Fibroblast of lung (primary cell): Measurements from ENCODE around the gene DTL.

Source experiments
- CTCF ChIP-seq, 2 donors: IDR thresholded peaks in 1 of 2; conservative IDR thresholded peaks in 1 of 2; 1 replicate in 1 of 2; 2 replicates in 1 of 2; pipeline ENCODE4 v1.5.1; 2011 to 2012; ENCODE audit warnings: low read length in 2 of 2, control low read depth in 1 of 2, inconsistent platforms in 1 of 2, low read depth in 1 of 2, mild to moderate bottlenecking in 1 of 2
- EZH2 ChIP-seq: IDR thresholded peaks from 2 replicates; pipeline ENCODE4 v1.5.1; 2012; ENCODE audit warnings: low read length, control low read depth, mild to moderate bottlenecking; ENCODE audit errors: missing control alignments

- TF ChIP-seq CTCF (conservative IDR thresholded peaks at IDR 0.05 in 1 of 2, IDR thresholded peaks at IDR 0.05 in 1 of 2; ENCODE audit: low read depth in 1 of 2, low read length in 2 of 2) (no peak), EZH2 (no peak)
Observed at GRCh38 chr1:212124690-212125582, 89.4 kb downstream of the DTL start.
